HG02588 (cell line): ENCODE results near the gene PRKAG2.

ENCODE experiments used
- ATAC-seq: cut with Tn5 transposase; IDR thresholded peaks from one replicate; pipeline ENCODE4 v1.9.1; 2021; ENCODE audit warnings: mild to moderate bottlenecking, moderate library complexity; ENCODE audit not compliant: unreplicated experiment

Gene PRKAG2

DNA sequence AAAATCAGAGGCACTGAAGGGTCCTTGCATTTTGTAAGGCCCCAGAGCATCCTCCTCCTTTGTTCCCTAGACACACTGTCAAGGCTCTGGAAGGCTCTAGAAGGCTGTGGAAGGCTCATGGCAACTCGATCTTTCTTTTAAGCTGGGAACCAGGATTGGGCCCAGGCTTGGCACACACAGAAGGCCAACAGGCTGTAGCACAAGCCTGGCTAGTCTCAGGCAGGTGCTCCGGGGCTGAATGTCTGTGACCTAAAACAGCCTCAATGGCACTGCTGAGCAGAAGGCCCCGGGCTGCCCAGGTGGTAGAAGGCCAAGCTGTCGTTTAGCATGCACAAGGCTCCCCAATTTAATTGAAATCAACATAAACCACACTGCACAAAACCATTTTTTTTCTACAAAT is 55.7 kb downstream of the PRKAG2 start:
- no peak for ATAC-seq

DNA sequence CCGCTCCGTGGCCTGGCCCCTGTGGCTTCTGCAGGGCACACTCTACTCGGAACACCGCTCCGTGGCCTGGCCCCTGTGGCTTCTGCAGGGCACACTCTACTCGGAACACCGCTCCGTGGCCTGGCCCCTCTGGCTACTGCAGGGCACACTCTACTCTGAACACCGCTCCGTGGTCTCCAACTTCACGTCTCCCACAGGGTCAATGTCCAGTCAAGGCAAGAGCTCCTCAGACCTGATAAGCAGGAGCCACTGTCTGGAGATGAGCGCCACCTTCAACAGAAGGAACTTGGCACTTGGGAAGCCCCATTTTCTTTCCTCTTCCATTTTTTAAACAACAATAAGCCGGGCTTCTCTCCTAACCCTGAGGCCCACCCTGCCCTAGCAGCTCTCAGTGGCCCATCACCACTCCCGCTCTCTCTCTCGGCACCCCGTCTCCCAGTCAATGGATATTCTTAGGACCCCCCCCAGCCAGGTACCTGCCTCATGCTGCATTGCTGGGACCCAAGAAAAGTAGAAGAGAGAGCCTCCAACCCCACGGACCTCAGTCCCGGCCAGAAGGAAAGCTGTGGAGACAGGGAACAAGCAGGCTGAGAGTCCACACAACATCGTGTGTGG is 56.3 kb downstream of the PRKAG2 start:
- no peak for ATAC-seq

- no peak for ATAC-seq
Measured at GRCh38 chr7:151819866-151820265, 57.0 kb downstream of the PRKAG2 start.

- ATAC-seq: no peak
Measured at GRCh38 chr7:151818674-151819519, 58.0 kb downstream of the PRKAG2 start.

DNA sequence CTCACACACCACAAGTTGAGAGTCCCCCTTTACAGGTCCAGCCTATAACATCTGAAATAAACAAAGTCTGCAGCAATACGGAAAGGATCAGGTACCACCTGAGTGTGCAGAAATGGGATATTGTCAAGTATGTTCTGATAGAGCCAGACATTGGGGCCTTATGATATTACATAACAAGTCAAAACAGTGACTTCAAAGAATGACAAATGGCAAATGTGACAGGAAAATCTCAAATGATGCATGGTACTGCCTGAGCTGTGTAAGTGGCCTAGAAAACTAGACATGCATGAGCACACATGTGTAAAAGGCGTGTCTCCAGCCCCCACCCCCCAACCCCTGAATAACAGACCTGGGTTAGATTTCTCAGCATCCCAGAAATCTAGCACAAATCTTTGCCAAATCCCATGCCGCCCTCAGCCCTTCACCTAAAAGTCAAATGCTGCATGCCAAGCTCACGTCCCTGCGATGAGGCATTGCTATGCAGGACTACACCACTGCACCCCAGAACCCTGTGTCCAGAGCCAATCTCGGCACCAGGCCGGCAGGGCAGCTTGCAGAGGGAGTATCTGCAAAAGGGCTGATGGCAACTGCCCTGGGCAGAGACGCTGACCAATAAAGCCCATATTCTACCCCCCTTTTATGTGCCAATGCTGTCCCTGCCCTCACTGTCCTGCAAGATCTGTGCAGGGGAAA is 58.8 kb downstream of the PRKAG2 start:
- no peak for ATAC-seq

DNA sequence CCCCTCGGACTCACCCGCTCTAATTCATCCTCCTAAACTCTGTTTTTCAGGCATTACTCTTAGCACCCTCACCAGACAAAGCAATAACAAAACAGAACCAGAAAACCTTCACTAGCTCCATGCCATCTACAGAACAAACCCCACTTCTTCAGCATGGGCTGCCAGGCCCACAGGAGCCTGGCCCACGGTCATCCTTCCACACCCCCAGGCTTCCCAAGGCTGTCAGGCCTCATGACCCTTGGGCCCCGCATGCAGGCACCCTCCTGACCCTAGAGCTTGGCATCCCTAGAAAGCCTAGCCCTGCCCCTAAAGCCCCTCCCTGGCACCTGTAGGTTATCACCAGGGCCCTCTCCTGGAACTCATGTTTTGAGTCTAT is 59.6 kb downstream of the PRKAG2 start:
- no peak for ATAC-seq

- no peak for ATAC-seq
Measured at GRCh38 chr7:151816562-151817314, 60.2 kb downstream of the PRKAG2 start.

DNA sequence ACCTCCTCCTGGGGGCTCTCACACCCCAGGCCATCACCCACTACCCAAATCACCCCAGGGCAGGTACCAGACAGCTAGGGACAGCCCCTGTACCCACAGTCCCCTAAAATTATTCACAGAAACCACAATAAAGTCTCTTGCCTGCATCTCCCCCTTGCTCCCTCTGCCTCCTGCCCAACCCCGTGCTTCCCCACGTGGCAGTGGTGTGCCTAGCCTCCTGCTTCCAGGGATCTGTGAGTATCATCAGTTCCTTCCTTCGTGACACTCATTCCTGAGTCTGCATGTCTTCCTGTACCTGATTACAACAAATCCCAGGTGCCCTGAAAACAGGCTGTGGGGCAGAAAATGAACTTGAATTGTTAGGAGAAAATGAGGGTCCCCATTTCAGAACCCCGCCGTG is 61.5 kb downstream of the PRKAG2 start:
- no peak for ATAC-seq

- no peak for ATAC-seq
Measured at GRCh38 chr7:151814400-151815009, 62.4 kb downstream of the PRKAG2 start.

DNA sequence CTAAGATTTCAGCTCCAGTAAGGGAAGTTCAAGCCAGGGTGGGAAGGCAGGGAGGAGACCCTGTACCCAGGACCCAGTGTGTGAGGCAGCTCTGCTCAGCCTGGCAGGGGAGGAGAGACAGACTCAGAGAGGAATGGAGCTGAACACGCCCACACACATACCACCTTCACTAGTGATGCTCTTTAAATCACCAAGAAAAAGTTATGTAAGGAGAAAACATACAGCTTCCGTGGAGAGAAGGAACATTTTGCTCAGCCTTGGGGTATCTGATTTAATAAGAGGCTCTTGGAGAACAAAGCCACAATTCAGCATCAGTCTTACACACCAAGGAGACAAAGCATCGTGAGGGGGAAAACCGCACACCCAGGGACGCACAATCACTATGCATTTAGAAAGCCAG is 62.9 kb downstream of the PRKAG2 start:
- ATAC-seq: no peak

DNA sequence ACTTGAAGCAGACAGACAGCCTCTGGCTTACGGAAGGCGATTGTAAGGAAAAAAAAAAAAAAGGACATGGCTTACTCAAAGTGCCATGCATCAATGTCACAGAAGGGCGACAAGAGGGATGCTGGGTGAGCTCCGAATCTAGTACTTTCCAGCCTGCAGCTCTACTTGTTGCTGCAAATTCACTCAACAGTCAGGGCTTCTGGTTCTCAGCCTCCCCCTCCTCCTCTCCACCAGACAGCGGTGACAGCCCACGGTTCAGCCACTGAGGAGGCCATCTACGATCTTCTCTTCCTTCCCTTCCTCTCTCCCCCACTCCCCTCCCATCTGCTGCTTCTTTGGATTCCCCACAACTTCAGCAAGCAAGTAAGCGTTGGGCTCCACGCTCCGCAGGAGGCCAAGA is 63.5 kb downstream of the PRKAG2 start:
- no peak for ATAC-seq

- no peak for ATAC-seq
Measured at GRCh38 chr7:151812967-151813366, 63.9 kb downstream of the PRKAG2 start.

GRCh38 chr7:151810441-151811232 is 66.3 kb downstream of the PRKAG2 start:
- no peak for ATAC-seq

DNA sequence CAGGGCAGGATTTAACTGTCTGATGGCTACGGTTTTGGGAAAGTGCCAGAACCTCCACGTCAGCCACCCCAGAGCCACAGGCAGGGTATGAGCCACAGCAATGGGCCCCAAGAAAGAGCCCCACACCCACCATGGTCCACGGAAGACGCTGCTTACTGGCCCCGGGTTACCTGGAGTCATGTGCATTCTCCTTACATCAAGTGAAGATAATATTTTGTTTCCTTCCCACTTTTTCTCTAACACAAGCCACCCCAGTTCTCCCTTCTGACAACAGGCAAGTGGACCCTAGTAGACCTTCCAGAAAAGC is 67.1 kb downstream of the PRKAG2 start:
- ATAC-seq: no peak

- ATAC-seq: no peak
Measured at GRCh38 chr7:151809146-151809863, 67.6 kb downstream of the PRKAG2 start.

DNA sequence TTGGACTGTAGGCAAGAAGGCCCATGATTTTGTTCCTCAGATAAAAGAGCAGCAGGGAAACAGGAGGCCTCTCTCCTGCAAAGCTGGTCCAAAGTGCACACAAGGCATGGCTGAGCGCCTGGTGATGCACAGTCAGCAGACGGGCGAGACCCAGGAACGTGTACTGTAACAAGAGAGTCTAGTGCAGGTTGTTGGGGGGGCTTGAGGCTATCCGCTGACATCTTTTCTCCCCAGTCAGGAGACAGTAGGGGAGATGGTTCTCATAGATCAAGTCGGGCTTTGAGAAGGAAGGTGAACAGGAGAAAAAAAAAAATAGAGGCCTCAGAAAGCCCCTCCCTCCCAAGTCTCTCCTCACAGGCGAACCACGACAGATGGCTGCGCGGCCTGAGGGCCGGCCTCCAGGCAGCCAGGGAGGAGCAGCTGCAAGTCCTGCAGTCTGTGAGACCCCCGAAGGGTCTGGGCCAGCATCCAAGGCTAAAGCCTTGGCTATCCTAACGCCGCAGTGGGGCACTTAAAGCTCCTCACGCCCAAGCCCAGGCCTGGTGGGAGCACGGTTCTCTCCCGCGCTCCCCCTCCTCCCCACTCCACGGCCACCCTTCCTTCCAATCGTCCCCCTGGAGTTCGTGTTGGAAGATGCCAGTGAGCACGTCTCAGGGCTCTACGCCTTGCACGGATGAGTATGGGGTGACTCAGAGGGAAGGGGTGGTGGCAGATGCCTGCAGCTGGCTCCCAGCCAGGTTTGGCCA is 68.3 kb downstream of the PRKAG2 start:
- ATAC-seq: no peak

- ATAC-seq: no peak
Measured at GRCh38 chr7:151807846-151808245, 69.1 kb downstream of the PRKAG2 start.

DNA sequence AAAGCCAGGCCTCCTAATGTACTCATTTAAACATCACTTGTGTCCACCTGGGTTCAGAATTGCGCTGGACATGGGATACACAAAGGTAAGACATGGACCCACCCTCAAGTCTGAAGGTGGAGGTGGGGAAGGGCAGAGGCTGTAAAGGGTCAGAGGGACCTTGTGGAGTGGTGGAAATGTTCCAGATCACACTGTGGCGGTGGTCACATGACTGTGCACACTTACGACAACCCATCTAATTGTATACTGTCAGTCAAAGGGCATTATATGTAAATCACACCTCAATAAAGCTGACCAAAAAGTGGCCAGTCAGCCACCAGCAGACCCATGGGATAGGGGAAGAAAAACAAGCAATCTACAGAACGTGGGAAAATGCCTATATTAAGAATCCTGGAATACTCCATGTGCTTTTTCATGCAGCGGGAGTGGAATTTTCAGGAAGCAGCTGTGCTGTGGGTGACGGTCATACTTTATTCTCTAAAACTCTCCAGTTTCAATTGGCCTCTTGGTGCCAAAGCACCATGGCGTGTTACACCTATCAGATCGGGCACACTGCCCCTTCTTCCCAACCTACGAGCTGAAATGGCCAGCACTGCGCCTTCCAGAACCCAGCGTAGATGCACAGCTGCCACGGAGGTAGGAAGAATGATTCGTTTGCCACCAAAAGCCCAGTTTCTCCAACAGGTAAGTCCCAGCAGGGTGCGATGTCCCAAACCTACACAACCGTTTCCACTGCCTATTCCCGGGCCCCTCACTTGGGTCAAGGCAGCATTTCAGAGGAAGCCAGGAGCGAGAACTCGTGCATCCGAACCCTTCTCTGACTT is 69.8 kb downstream of the PRKAG2 start:
- no peak for ATAC-seq
